ENCODE data around the gene ZFPM1. TPM values are rescaled to one million over a fixed set of nuclear protein-coding genes. Genes with fewer than 3 reads are reported as not detected.

Gene ZFPM1
- total RNA-seq, 1 donor from 2014 or later = 8.4 TPM

- no peak overlapping the region for H3K27ac ChIP-seq
- ATAC-seq (no peak), DNase-seq (no peak)
- no peaks in the 10 kb centered on the region for H3K27me3 ChIP-seq
- no peaks in the 10 kb centered on the region for H3K36me3 ChIP-seq
- peaks cover 8% of the 10 kb centered on the region for H3K4me1 ChIP-seq
- intact Hi-C loops (cut with DNase I) = no loop called here
- TF ChIP-seq, protein P1, sequence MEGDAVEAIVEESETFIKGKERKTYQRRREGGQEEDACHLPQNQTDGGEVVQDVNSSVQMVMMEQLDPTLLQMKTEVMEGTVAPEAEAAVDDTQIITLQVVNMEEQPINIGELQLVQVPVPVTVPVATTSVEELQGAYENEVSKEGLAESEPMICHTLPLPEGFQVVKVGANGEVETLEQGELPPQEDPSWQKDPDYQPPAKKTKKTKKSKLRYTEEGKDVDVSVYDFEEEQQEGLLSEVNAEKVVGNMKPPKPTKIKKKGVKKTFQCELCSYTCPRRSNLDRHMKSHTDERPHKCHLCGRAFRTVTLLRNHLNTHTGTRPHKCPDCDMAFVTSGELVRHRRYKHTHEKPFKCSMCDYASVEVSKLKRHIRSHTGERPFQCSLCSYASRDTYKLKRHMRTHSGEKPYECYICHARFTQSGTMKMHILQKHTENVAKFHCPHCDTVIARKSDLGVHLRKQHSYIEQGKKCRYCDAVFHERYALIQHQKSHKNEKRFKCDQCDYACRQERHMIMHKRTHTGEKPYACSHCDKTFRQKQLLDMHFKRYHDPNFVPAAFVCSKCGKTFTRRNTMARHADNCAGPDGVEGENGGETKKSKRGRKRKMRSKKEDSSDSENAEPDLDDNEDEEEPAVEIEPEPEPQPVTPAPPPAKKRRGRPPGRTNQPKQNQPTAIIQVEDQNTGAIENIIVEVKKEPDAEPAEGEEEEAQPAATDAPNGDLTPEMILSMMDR (IDR thresholded peaks at IDR 0.05) = no peak
- no peaks in the 10 kb centered on the region for H3K9me3 ChIP-seq
- no peak overlapping the region for H3K4me3 ChIP-seq
Observed at GRCh38 chr16:88529596-88529995, 76.5 kb downstream of the ZFPM1 start.

DNA sequence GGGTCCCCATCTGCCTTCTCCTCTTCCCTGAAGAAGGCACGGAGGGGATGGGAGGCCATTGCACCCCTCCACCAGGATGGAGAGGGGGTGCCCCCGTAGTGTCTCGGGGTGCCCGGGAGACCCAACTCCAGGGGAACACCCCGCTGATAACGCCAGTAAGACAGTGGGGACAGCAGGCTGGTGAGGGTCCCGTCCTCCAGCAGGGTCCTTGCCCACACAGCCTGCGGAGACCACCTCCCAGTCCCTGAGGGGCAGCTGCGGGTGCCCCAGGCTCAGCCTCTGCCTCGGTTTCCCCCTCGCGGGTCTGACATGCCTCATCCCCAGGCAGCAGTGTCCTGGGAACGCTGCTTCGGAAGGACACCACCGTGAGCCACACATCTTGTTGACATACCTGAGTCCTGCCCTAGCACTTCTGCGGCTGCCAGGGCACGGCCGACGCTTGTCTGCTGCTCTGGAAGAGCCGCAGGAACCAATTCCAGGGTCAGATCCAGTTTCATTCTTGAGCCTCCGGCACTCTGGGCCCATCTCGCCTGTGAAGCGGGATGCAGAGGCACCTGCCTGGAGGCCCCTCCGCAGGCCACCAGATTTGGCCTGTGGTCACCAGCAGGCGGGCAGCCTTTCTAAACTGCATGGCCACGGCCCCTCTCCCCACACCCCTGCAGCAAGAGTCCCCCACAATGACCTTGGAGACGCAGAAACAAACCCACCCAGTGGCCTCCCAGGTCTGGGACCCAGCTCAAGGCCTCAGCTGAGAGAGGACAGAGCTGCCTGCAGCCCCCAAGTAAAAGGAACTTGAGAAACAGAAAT lies 77.2 kb downstream of the ZFPM1 start:
- intact Hi-C loops (cut with DNase I) = no loop called here

DNA sequence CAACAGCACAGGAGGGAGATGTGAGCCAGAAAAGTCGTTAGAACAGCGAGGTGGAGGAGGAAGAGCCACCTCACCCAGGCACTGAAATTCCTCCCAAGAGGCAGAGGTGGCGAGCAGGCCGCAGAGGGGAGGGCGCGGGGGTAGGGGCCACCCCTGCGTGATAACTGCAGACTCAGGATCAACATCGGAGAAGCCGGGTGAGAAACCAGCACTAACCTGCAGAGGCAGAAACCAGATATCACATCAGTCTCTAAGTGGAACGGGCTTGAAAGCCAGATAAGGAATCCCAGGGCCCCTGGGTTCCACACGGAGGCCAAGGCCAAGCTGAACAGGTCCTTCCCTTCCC lies 77.8 kb downstream of the ZFPM1 start:
- intact Hi-C loops (cut with DNase I) = no loop called here
- peaks cover 16% of the 10 kb centered on the region for H3K4me1 ChIP-seq
- H3K4me3 ChIP-seq = no peak overlapping the region
- TF ChIP-seq, protein P1 (IDR thresholded peaks at IDR 0.05) = no peak
- H3K9me3 ChIP-seq = no peaks in the 10 kb centered on the region
- H3K27me3 ChIP-seq = no peaks in the 10 kb centered on the region
- DNase-seq = no peak
- no peak for ATAC-seq
- H3K36me3 ChIP-seq = no peaks in the 10 kb centered on the region
- H3K27ac ChIP-seq = no peak overlapping the region

More for the DNA sequence above, 77.2 kb downstream of the ZFPM1 start:
- Histone ChIP-seq H3K36me3 (no peaks in the 10 kb centered on the region), H3K27ac (no peak overlapping the region), H3K4me3 (no peak overlapping the region), H3K27me3 (no peaks in the 10 kb centered on the region), H3K4me1 (peaks cover 13% of the 10 kb centered on the region), H3K9me3 (no peaks in the 10 kb centered on the region)
- no peak for DNase-seq
- TF ChIP-seq, protein P1 (IDR thresholded peaks at IDR 0.05) = no peak
- no peak for ATAC-seq

DNA sequence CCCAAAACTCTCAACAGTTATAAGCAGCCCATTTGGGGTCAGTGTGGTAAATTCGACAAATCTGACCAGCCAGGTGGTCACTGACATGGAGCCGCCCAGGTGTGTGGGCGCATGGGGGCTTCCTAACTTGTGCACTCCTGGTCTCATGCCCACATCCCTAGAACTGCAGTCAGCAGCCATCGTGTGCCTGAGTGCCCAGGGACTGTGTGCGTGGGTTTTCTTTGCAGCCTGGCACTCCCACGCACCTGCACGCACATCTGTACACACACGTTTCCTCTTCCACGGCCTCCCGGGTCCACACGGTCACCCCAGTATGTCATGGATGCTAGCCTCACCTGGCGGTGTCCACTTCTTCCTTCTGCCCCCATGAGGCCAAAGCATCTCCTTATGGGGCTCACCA lies 78.3 kb downstream of the ZFPM1 start:
- H3K27ac ChIP-seq = no peak overlapping the region

GRCh38 chr16:88531931-88532433 lies 78.9 kb downstream of the ZFPM1 start:
- no peaks in the 10 kb centered on the region for H3K27me3 ChIP-seq
- H3K4me1 ChIP-seq = peaks cover 13% of the 10 kb centered on the region
- intact Hi-C loops (cut with DNase I) = no loop called here
- ATAC-seq = no peak
- DNase-seq = no peak
- no peaks in the 10 kb centered on the region for H3K36me3 ChIP-seq
- H3K4me3 ChIP-seq = no peak overlapping the region
- TF ChIP-seq, protein P1 (IDR thresholded peaks at IDR 0.05) = no peak
- no peak overlapping the region for H3K27ac ChIP-seq
- no peaks in the 10 kb centered on the region for H3K9me3 ChIP-seq

More for the DNA sequence above, 78.3 kb downstream of the ZFPM1 start:
- DNase-seq (no peak), ATAC-seq (no peak)
- Histone ChIP-seq H3K36me3 (no peaks in the 10 kb centered on the region), H3K27me3 (no peaks in the 10 kb centered on the region), H3K4me1 (peaks cover 16% of the 10 kb centered on the region), H3K4me3 (no peak overlapping the region), H3K9me3 (no peaks in the 10 kb centered on the region)
- TF ChIP-seq, protein P1 (IDR thresholded peaks at IDR 0.05) = no peak
- intact Hi-C loops (cut with DNase I) = no loop called here

All from upper lobe of right lung (tissue), 1 donor.